Esophagus muscularis mucosa (tissue), 4 donors: ENCODE results near the gene PTCSC3. TPM values are rescaled to one million over a fixed set of nuclear protein-coding genes. Genes with fewer than 3 reads are reported as not detected.

Experiments
- DNase-seq: peaks from one replicate; pipeline ENCODE4 v3.0.0-alpha.2; 2017; ENCODE audit errors: extremely low spot score
- H3K27ac ChIP-seq, 4 donors: fragments of 200-600 bp; sonication (generic); replicated peaks in 1 of 4; 1 replicate in 3 of 4; 2 replicates in 1 of 4; pipeline ENCODE4 v1.5.1; 2016 to 2019; ENCODE audit warnings: mild to moderate bottlenecking in 1 of 4
- H3K27me3 ChIP-seq, 4 donors: fragments of 200-600 bp; sonication (generic); one replicate each; pipeline versions ENCODE4 v1.5.1 to v1.6.0; 2016 to 2019
- H3K36me3 ChIP-seq, 4 donors: fragments of 200-600 bp; sonication (generic); one replicate each; pipeline ENCODE4 v1.5.1; 2016 to 2019
- H3K4me1 ChIP-seq, 4 donors: fragments of 200-600 bp; sonication (generic); one replicate each; pipeline ENCODE4 v1.5.1; 2016 to 2019
- H3K4me3 ChIP-seq, 4 donors: fragments of 200-600 bp; sonication (generic); 1 replicate in 2 of 4; 2 replicates in 2 of 4; pipeline ENCODE4 v1.5.1; 2016 to 2019; ENCODE audit warnings: mild to moderate bottlenecking in 4 of 4, moderate library complexity in 1 of 4
- H3K9me3 ChIP-seq, 4 donors: fragments of 200-600 bp; sonication (generic); 1 replicate in 3 of 4; 2 replicates in 1 of 4; pipeline ENCODE4 v1.5.1; 2016 to 2019
- CTCF ChIP-seq, 3 experiments: fragments of 200-600 bp in 2 of 3; fragments of 450-650 bp in 1 of 3; sonication (generic) in 2 of 3; IDR thresholded peaks; one replicate each; pipeline ENCODE4 v1.5.1; 2017 to 2019; ENCODE audit warnings: antibody characterized with exemption in 3 of 3, mild to moderate bottlenecking in 2 of 3, moderate library complexity in 1 of 3
- EP300 ChIP-seq: sonication (generic); formaldehyde crosslinking; IDR thresholded peaks from one replicate; pipeline ENCODE4 v1.6.1; 2017; ENCODE audit warnings: antibody characterized with exemption
- POLR2A ChIP-seq: fragments of 450-650 bp; IDR thresholded peaks from one replicate; pipeline ENCODE4 v1.6.1; 2017; ENCODE audit warnings: antibody characterized with exemption, moderate library complexity, mild to moderate bottlenecking, low read depth
- POLR2AphosphoS5 ChIP-seq, 2 donors: sonication (generic); formaldehyde crosslinking; IDR thresholded peaks; one replicate each; pipeline ENCODE4 v1.6.1; 2017; ENCODE audit warnings: antibody characterized with exemption in 2 of 2
- WGBS: methylation state at CpG from one replicate; pipeline ENCODE4 v1.1.5; 2018; 5-methylcytosine and 5-hydroxymethylcytosine counted together
- intact Hi-C: fragments of 100-400 bp; cut with DNase I; formaldehyde crosslinking; loops from one replicate; pipeline ENCODE4 v1.15.1; 2023
- total RNA-seq, 4 donors: library from RNA; depleted of rRNA; stranded (reverse); fragments of >200 nt; gene quantifications; one replicate each; pipeline versions ENCODE4 v1.1.0 to v1.2.1, GENCODE V29; 2016

PTCSC3 gene
- not detected for total RNA-seq

- intact Hi-C loops: no loop called here
- Histone ChIP-seq H3K4me3 (no peak within 1 kb of the TSS), H3K27me3 (no peaks in the 10 kb centered on the region), H3K9me3 (no peaks in the 10 kb centered on the region), H3K27ac (no peak within 1 kb of the TSS), H3K36me3 (no peaks in the 10 kb centered on the region), H3K4me1 (no peaks in the 10 kb centered on the region)
- 78% methylated on average over 4 of the region's 4 CpGs for WGBS
- TF ChIP-seq CTCF (IDR thresholded peaks at IDR 0.05) (no peak), POLR2AphosphoS5 (IDR thresholded peaks at IDR 0.05) (no peak), POLR2A (no peak), EP300 (no peak)
- DNase-seq: no peak
Observed at GRCh38 chr14:36176524-36176923, at the start of gene PTCSC3. PTCSC3 (minus strand) TSS chr14:36176722.

- Histone ChIP-seq H3K36me3 (no peaks in the 10 kb centered on the region), H3K9me3 (no peaks in the 10 kb centered on the region), H3K27me3 (no peaks in the 10 kb centered on the region), H3K4me3 (no peak overlapping the region), H3K4me1 (no peaks in the 10 kb centered on the region), H3K27ac (no peak overlapping the region)
- intact Hi-C loops: no loop called here
- no peak for DNase-seq
- TF ChIP-seq POLR2AphosphoS5 (IDR thresholded peaks at IDR 0.05) (no peak), EP300 (no peak), POLR2A (no peak), CTCF (IDR thresholded peaks at IDR 0.05) (no peak)
- 66% methylated on average over 1 of the region's 1 CpG for WGBS
Observed at GRCh38 chr14:36226164-36226563, 49.6 kb upstream of the PTCSC3 start.

GRCh38 chr14:36224176-36224575, 47.7 kb upstream of the PTCSC3 start:
- no peak for DNase-seq
- Histone ChIP-seq H3K27me3 (no peaks in the 10 kb centered on the region), H3K9me3 (no peaks in the 10 kb centered on the region), H3K36me3 (no peaks in the 10 kb centered on the region), H3K27ac (no peak overlapping the region), H3K4me3 (no peak overlapping the region), H3K4me1 (no peaks in the 10 kb centered on the region)
- intact Hi-C loops: no loop called here
- TF ChIP-seq POLR2AphosphoS5 (IDR thresholded peaks at IDR 0.05): no peak
- WGBS: 69% methylated on average over 9 of the region's 9 CpGs

GRCh38 chr14:36223558-36223957, 47.0 kb upstream of the PTCSC3 start:
- Histone ChIP-seq H3K36me3 (no peaks in the 10 kb centered on the region), H3K27ac (no peak overlapping the region), H3K4me1 (no peaks in the 10 kb centered on the region), H3K4me3 (no peak overlapping the region), H3K9me3 (no peaks in the 10 kb centered on the region), H3K27me3 (no peaks in the 10 kb centered on the region)
- intact Hi-C loops: no loop called here
- 68% methylated on average over 3 of the region's 3 CpGs for WGBS
- no peak for TF ChIP-seq POLR2AphosphoS5 (IDR thresholded peaks at IDR 0.05)
- no peak for TF ChIP-seq CTCF (IDR thresholded peaks at IDR 0.05)
- TF ChIP-seq EP300: no peak
- TF ChIP-seq POLR2A: no peak
- no peak for DNase-seq

- TF ChIP-seq POLR2AphosphoS5 (IDR thresholded peaks at IDR 0.05) (no peak), CTCF (IDR thresholded peaks at IDR 0.05) (no peak), EP300 (no peak), POLR2A (no peak)
- Histone ChIP-seq H3K27me3 (no peaks in the 10 kb centered on the region), H3K27ac (no peak overlapping the region), H3K4me1 (no peaks in the 10 kb centered on the region), H3K9me3 (no peaks in the 10 kb centered on the region), H3K36me3 (no peaks in the 10 kb centered on the region), H3K4me3 (no peak overlapping the region)
- WGBS: 50% methylated on average over 5 of the region's 5 CpGs
- no peak for DNase-seq
- intact Hi-C loops: no loop called here
Observed at GRCh38 chr14:36222952-36223468, 46.5 kb upstream of the PTCSC3 start.
